HepG2 (cell line): ENCODE results near the gene DCP1B. TPM values are rescaled to one million over a fixed set of nuclear protein-coding genes. Genes with fewer than 3 reads are reported as not detected.

Source experiments
- ATAC-seq: fragments of 200-7000 bp; cut with Tn5 transposase; 3 replicates; pipeline ENCODE4 v1.9.1; 2020; ENCODE audit warnings: mild to moderate bottlenecking, moderate library complexity
- BruUV-seq: library from RNA; stranded (reverse); fragments of 400-500 nt; replicated peaks from 2 replicates; lab custom pipeline; 2021; lab: Mats Ljungman, UMichigan
- CTCF ChIA-PET: fragments of 300-600 bp; formaldehyde crosslinking; extraction: SDS; loops from one replicate; lab custom pipeline; 2021; ENCODE audit warnings: low total read pairs, inconsistent platforms, low intra/inter-chr PET ratio; lab: Yijun Ruan, JAX
- POLR2A ChIA-PET: fragments of 350-600 bp; sonication (Branson Sonifier 250); formaldehyde crosslinking; loops from one replicate; lab custom pipeline; 2020; ENCODE audit warnings: antibody characterized with exemption, inconsistent platforms; lab: Yijun Ruan, JAX
- DNase-seq: peaks from one replicate; pipeline ENCODE4 v3.0.0-alpha.2; 2015; ENCODE audit warnings: low spot score
- FAIRE-seq: peaks from 3 replicates; lab custom pipeline; 2011; peaks lifted over from hg19 to GRCh38; lab: Jason Lieb, UNC
- H2AFZ ChIP-seq: one replicate; pipeline ENCODE4 v1.6.1; 2011; ENCODE audit warnings: low read length, inconsistent platforms
- H3K27ac ChIP-seq: fragments of 300-600 bp; 3 replicates; pipeline ENCODE4 v1.8.0; 2011; ENCODE audit warnings: mixed run types, mild to moderate bottlenecking, mixed read lengths, low read length, inconsistent platforms; ENCODE audit not compliant: insufficient read depth; ENCODE audit errors: extremely low read length
- H3K27me3 ChIP-seq, 2 experiments: fragments of 200-600 bp in 1 of 2; 2 replicates in 1 of 2; 3 replicates in 1 of 2; pipeline versions ENCODE4 v1.6.0 to v1.8.0; 2011; ENCODE audit warnings: low read length in 2 of 2, mild to moderate bottlenecking in 2 of 2, moderate library complexity in 2 of 2, inconsistent platforms in 1 of 2; ENCODE audit not compliant: insufficient read depth in 2 of 2, control insufficient read depth in 1 of 2
- H3K36me3 ChIP-seq, 2 experiments: fragments of 200-600 bp in 1 of 2; replicated peaks in 1 of 2; 2 replicates in 1 of 2; 3 replicates in 1 of 2; pipeline versions ENCODE4 v1.5.1 to v1.8.0; 2011; ENCODE audit warnings: low read length in 2 of 2, inconsistent platforms in 1 of 2; ENCODE audit not compliant: insufficient read depth in 2 of 2, control insufficient read depth in 1 of 2
- H3K4me1 ChIP-seq: 2 replicates; pipeline ENCODE4 v1.5.1; 2012; ENCODE audit warnings: low read length, inconsistent platforms; ENCODE audit not compliant: insufficient read depth
- H3K4me2 ChIP-seq: 2 replicates; pipeline ENCODE4 v1.6.0; 2011; ENCODE audit warnings: low read depth, low read length, inconsistent platforms
- H3K4me3 ChIP-seq, 3 experiments: fragments of 200-600 bp in 1 of 3; sonication (generic), shearing (Covaris generic) in 1 of 3; replicated peaks in 1 of 3; 2 replicates each; pipeline ENCODE4 v1.5.1; 2011 to 2016; ENCODE audit warnings: low read length in 3 of 3, inconsistent platforms in 2 of 3, low read depth in 2 of 3, mild to moderate bottlenecking in 2 of 3, control low read depth in 1 of 3, mixed read lengths in 1 of 3; ENCODE audit not compliant: insufficient read depth in 1 of 3
- H3K79me2 ChIP-seq: one replicate; pipeline ENCODE4 v1.6.1; 2011; ENCODE audit warnings: low read length, inconsistent platforms; ENCODE audit not compliant: insufficient read depth
- H3K9ac ChIP-seq: 2 replicates; pipeline ENCODE4 v1.6.0; 2011; ENCODE audit warnings: mild to moderate bottlenecking, low read depth, low read length, inconsistent platforms; ENCODE audit not compliant: insufficient read depth
- H3K9me3 ChIP-seq: 2 replicates; pipeline ENCODE4 v1.5.1; 2012; ENCODE audit warnings: mild to moderate bottlenecking, low read length
- H4K20me1 ChIP-seq: 2 replicates; pipeline ENCODE4 v1.6.0; 2011; ENCODE audit warnings: inconsistent platforms, mild to moderate bottlenecking, low read length, moderate library complexity; ENCODE audit not compliant: insufficient read depth
- MAFG ChIP-seq: sonication (generic); formaldehyde crosslinking; IDR thresholded peaks from 2 replicates; pipeline ENCODE4 v1.5.1; 2020; ENCODE audit warnings: mild to moderate bottlenecking, missing genetic modification reagents
- SNAPC2 ChIP-seq: sonication (generic); formaldehyde crosslinking; IDR thresholded peaks from 2 replicates; pipeline ENCODE4 v1.8.1; 2022; ENCODE audit warnings: mild to moderate bottlenecking, missing genetic modification reagents
- ZNF747 ChIP-seq: sonication (generic); formaldehyde crosslinking; IDR thresholded peaks from 2 replicates; pipeline ENCODE4 v1.8.1; 2023; ENCODE audit warnings: missing genetic modification reagents, mild to moderate bottlenecking, borderline replicate concordance
- WGBS: methylation state at CpG from one replicate; pipeline ENCODE4 v1.1.6; 2017; ENCODE audit warnings: low lambda C conversion rate; 5-methylcytosine and 5-hydroxymethylcytosine counted together
- in situ Hi-C: cut with HindIII; loops from 2 replicates; pipeline ENCODE4 v1.10.0; 2017; ENCODE audit warnings: low pct_unique_long_range_greater_than_20kb; ENCODE audit not compliant: extremely low pct_ligation_motif_present
- intact Hi-C: fragments of 100-400 bp; cut with micrococcal nuclease; formaldehyde crosslinking; loops from one replicate; pipeline ENCODE4 v1.10.0; 2022; ENCODE audit not compliant: unreplicated experiment
- polyA plus RNA-seq, 8 experiments: library from polyadenylated mRNA; depleted of rRNA in 3 of 8; stranded (reverse) in 7 of 8; unstranded in 1 of 8; fragments of >200 nt; fragmentation: Illumina TruSeq in 4 of 8; extraction: Trizol in 4 of 8; gene quantifications; 2 replicates each; pipeline versions ENCODE4 v1.2.1 to v1.2.3, GENCODE V29; 2011 to 2016; ENCODE audit warnings: low read depth in 4 of 8, missing spikeins in 1 of 8, mixed read lengths in 1 of 8; ENCODE audit not compliant: insufficient read depth in 1 of 8
- total RNA-seq, 5 experiments: library from RNA; depleted of rRNA; stranded (reverse); fragments of >200 nt; fragmentation: Illumina TruSeq; extraction: Trizol; gene quantifications; 2 replicates each; pipeline ENCODE4 v1.2.3, GENCODE V29; 2016; ENCODE audit warnings: low read depth in 1 of 5
- TF ChIP-seq, protein P1 (sequence below): sonication (generic); formaldehyde crosslinking; IDR thresholded peaks from 2 replicates; pipeline ENCODE4 v1.8.1; 2022; ENCODE audit warnings: low read depth, mild to moderate bottlenecking, missing genetic modification reagents
- TF ChIP-seq, protein P2 (sequence below): IDR thresholded peaks from 2 replicates; pipeline ENCODE4 v1.4.0; 2020; ENCODE audit warnings: mild to moderate bottlenecking, missing genetic modification reagents
- TF ChIP-seq, protein P3 (sequence below): sonication (generic); formaldehyde crosslinking; IDR thresholded peaks from 2 replicates; pipeline ENCODE4 v1.4.0; 2020; ENCODE audit warnings: missing genetic modification reagents
- TF ChIP-seq, protein P4 (sequence below): sonication (generic); formaldehyde crosslinking; IDR thresholded peaks from 2 replicates; pipeline ENCODE4 v1.9.0; 2021; ENCODE audit warnings: mild to moderate bottlenecking, missing genetic modification reagents
- TF ChIP-seq, protein P5 (sequence below): sonication (generic); formaldehyde crosslinking; IDR thresholded peaks from 2 replicates; pipeline ENCODE4 v1.5.0; 2020; ENCODE audit warnings: missing genetic modification reagents

The DCP1B gene
- total and polyA plus RNA-seq, 2 of the 13 experiments (the other 11 are each of a cell fraction or from before 2014, with no cell fraction given), result 11.4 to 27.2 TPM

DNA sequence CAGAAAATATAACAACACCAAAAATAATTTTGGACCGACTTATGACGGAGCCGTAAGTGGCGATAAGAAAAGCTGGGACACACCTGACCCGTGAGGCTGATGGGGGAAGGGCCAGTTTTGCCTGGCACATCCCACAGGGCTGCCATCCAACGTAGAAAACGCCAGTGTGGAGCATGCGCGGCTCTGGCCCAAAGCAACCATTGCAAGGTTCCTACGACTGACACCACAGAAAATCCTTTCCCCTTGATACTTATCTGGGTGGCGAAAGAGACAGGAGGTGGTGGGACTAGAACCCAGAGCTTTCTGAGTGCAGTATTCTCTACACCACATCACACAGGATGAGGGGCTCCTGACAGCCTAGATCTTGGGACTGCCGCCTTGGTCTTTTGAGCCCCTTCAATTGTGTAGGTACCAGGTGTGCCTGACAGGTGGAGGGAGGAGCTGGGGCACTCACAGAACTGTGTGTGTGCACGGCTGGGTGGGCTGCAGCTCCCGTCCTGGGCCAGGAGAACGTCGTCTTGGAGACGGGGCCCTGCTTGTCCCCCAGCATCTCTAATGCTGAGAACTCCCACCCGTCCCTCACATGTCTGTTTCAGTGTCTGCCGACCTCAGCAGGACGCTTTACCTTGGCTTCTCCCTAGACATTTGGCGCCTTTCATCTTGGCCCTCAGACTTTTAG is 68.4 kb downstream of the DCP1B start:
- no peaks in the 10 kb centered on the region for H4K20me1 ChIP-seq
- WGBS, result 91% methylated on average over 18 of the region's 21 CpGs
- no peak overlapping the region for H3K9ac ChIP-seq
- no peak overlapping the region for H3K4me3 ChIP-seq
- H3K9me3 ChIP-seq, result no peaks in the 10 kb centered on the region
- in situ Hi-C loops (loop anchor here (5.0 kb wide), 2 partner anchors 144 to 289 kb away; no protein-coding TSS in a partner anchor), intact Hi-C loops (no loop called here)
- peaks cover 10% of the 10 kb centered on the region for H3K4me1 ChIP-seq
- no peak overlapping the region for H2AFZ ChIP-seq
- ChIA-PET POLR2A (no interaction called here), CTCF (no interaction called here)
- H3K27ac ChIP-seq, result no peak overlapping the region
- BruUV-seq, result no TSS peak
- DNase-seq (no peak), FAIRE-seq (no peak), ATAC-seq (no peak)
- H3K79me2 ChIP-seq, result no peaks in the 10 kb centered on the region
- H3K4me2 ChIP-seq, result no peak overlapping the region
- H3K36me3 ChIP-seq, result peaks cover 4 to 13% of the 10 kb centered on the region in 2 experiments; a peak in 3 of 5 replicates
- H3K27me3 ChIP-seq, result peaks cover 0 to under 1% of the 10 kb centered on the region in 2 experiments; a peak in 2 of 5 replicates
- TF ChIP-seq SNAPC2 (CRISPR knock-in tag) (no peak), ZNF747 (CRISPR knock-in tag) (no peak), MAFG (CRISPR knock-in tag) (no peak)
- TF ChIP-seq, protein P1, sequence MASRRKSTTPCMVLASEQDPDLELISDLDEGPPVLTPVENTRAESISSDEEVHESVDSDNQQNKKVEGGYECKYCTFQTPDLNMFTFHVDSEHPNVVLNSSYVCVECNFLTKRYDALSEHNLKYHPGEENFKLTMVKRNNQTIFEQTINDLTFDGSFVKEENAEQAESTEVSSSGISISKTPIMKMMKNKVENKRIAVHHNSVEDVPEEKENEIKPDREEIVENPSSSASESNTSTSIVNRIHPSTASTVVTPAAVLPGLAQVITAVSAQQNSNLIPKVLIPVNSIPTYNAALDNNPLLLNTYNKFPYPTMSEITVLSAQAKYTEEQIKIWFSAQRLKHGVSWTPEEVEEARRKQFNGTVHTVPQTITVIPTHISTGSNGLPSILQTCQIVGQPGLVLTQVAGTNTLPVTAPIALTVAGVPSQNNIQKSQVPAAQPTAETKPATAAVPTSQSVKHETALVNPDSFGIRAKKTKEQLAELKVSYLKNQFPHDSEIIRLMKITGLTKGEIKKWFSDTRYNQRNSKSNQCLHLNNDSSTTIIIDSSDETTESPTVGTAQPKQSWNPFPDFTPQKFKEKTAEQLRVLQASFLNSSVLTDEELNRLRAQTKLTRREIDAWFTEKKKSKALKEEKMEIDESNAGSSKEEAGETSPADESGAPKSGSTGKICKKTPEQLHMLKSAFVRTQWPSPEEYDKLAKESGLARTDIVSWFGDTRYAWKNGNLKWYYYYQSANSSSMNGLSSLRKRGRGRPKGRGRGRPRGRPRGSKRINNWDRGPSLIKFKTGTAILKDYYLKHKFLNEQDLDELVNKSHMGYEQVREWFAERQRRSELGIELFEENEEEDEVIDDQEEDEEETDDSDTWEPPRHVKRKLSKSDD, result no peak
- TF ChIP-seq, protein P2, sequence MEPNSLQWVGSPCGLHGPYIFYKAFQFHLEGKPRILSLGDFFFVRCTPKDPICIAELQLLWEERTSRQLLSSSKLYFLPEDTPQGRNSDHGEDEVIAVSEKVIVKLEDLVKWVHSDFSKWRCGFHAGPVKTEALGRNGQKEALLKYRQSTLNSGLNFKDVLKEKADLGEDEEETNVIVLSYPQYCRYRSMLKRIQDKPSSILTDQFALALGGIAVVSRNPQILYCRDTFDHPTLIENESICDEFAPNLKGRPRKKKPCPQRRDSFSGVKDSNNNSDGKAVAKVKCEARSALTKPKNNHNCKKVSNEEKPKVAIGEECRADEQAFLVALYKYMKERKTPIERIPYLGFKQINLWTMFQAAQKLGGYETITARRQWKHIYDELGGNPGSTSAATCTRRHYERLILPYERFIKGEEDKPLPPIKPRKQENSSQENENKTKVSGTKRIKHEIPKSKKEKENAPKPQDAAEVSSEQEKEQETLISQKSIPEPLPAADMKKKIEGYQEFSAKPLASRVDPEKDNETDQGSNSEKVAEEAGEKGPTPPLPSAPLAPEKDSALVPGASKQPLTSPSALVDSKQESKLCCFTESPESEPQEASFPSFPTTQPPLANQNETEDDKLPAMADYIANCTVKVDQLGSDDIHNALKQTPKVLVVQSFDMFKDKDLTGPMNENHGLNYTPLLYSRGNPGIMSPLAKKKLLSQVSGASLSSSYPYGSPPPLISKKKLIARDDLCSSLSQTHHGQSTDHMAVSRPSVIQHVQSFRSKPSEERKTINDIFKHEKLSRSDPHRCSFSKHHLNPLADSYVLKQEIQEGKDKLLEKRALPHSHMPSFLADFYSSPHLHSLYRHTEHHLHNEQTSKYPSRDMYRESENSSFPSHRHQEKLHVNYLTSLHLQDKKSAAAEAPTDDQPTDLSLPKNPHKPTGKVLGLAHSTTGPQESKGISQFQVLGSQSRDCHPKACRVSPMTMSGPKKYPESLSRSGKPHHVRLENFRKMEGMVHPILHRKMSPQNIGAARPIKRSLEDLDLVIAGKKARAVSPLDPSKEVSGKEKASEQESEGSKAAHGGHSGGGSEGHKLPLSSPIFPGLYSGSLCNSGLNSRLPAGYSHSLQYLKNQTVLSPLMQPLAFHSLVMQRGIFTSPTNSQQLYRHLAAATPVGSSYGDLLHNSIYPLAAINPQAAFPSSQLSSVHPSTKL (CRISPR knock-in tag), result no peak
- TF ChIP-seq, protein P3, sequence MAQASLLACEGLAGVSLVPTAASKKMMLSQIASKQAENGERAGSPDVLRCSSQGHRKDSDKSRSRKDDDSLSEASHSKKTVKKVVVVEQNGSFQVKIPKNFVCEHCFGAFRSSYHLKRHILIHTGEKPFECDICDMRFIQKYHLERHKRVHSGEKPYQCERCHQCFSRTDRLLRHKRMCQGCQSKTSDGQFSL, result no peak
- TF ChIP-seq, protein P4, sequence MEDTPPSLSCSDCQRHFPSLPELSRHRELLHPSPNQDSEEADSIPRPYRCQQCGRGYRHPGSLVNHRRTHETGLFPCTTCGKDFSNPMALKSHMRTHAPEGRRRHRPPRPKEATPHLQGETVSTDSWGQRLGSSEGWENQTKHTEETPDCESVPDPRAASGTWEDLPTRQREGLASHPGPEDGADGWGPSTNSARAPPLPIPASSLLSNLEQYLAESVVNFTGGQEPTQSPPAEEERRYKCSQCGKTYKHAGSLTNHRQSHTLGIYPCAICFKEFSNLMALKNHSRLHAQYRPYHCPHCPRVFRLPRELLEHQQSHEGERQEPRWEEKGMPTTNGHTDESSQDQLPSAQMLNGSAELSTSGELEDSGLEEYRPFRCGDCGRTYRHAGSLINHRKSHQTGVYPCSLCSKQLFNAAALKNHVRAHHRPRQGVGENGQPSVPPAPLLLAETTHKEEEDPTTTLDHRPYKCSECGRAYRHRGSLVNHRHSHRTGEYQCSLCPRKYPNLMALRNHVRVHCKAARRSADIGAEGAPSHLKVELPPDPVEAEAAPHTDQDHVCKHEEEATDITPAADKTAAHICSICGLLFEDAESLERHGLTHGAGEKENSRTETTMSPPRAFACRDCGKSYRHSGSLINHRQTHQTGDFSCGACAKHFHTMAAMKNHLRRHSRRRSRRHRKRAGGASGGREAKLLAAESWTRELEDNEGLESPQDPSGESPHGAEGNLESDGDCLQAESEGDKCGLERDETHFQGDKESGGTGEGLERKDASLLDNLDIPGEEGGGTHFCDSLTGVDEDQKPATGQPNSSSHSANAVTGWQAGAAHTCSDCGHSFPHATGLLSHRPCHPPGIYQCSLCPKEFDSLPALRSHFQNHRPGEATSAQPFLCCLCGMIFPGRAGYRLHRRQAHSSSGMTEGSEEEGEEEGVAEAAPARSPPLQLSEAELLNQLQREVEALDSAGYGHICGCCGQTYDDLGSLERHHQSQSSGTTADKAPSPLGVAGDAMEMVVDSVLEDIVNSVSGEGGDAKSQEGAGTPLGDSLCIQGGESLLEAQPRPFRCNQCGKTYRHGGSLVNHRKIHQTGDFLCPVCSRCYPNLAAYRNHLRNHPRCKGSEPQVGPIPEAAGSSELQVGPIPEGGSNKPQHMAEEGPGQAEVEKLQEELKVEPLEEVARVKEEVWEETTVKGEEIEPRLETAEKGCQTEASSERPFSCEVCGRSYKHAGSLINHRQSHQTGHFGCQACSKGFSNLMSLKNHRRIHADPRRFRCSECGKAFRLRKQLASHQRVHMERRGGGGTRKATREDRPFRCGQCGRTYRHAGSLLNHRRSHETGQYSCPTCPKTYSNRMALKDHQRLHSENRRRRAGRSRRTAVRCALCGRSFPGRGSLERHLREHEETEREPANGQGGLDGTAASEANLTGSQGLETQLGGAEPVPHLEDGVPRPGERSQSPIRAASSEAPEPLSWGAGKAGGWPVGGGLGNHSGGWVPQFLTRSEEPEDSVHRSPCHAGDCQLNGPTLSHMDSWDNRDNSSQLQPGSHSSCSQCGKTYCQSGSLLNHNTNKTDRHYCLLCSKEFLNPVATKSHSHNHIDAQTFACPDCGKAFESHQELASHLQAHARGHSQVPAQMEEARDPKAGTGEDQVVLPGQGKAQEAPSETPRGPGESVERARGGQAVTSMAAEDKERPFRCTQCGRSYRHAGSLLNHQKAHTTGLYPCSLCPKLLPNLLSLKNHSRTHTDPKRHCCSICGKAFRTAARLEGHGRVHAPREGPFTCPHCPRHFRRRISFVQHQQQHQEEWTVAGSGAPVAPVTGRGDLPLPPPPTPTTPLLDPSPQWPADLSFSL (CRISPR knock-in tag), result no peak
- TF ChIP-seq, protein P5, sequence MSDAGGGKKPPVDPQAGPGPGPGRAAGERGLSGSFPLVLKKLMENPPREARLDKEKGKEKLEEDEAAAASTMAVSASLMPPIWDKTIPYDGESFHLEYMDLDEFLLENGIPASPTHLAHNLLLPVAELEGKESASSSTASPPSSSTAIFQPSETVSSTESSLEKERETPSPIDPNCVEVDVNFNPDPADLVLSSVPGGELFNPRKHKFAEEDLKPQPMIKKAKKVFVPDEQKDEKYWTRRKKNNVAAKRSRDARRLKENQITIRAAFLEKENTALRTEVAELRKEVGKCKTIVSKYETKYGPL (CRISPR knock-in tag), result no peak
